Measurements from ENCODE around the gene TMEM95.
"Not testable (repeated sequence)": the region's sequence is repeated elsewhere in the genome, so short reads cannot be mapped to it uniquely, and the experiment has no call there.

Gene TMEM95

GRCh38 chr17:7327056-7327455, 27.9 kb upstream of the TMEM95 start:
- Histone ChIP-seq H3K4me1 (ENCODE audit: control insufficient read depth, insufficient read depth, low read length) (peaks cover 15% of the 10 kb centered on the region), H3K4me3 (ENCODE audit: low read length) (no peak overlapping the region), H3K9ac (ENCODE audit: low read length) (no peak overlapping the region), H3K36me3 (ENCODE audit: control insufficient read depth, insufficient read depth, low read length, severe bottlenecking) (peaks cover 38% of the 10 kb centered on the region), H3K27me3 (replicated peaks; ENCODE audit: control insufficient read depth, insufficient read depth, low read length) (no peaks in the 10 kb centered on the region), H3K9me3 (ENCODE audit: control insufficient read depth, low read length) (no peaks in the 10 kb centered on the region)
- DNase-seq (ENCODE audit: low read depth) = no peak

DNA sequence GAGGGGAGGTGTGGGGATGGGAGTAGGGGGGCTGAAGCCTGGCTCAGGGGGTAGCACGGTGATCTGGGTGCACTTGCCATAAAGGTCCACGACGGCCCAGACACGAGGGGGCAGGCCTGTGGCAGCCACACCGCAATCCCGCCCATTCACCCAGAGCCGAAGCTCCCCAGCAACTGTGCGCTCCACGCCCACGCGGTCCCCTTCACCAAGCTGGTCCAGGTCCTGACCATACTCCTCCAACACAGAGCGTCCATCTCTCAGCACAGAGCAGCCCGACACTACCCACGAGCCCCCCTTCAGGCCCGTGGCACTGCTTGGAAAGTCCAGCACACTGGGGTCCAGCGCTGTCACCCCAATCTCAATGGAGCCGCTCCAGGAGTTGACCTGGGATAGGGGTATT, 27.5 kb upstream of the TMEM95 start:
- Histone ChIP-seq H3K27me3 (replicated peaks; ENCODE audit: control insufficient read depth, insufficient read depth, low read length) (no peaks in the 10 kb centered on the region), H3K4me3 (ENCODE audit: low read length) (no peak overlapping the region), H3K9me3 (ENCODE audit: control insufficient read depth, low read length) (no peaks in the 10 kb centered on the region), H3K4me1 (ENCODE audit: control insufficient read depth, insufficient read depth, low read length) (peaks cover 15% of the 10 kb centered on the region), H3K36me3 (ENCODE audit: control insufficient read depth, insufficient read depth, low read length, severe bottlenecking) (peaks cover 33% of the 10 kb centered on the region), H3K9ac (ENCODE audit: low read length) (no peak overlapping the region)
- no peak for DNase-seq (ENCODE audit: low read depth)

DNA sequence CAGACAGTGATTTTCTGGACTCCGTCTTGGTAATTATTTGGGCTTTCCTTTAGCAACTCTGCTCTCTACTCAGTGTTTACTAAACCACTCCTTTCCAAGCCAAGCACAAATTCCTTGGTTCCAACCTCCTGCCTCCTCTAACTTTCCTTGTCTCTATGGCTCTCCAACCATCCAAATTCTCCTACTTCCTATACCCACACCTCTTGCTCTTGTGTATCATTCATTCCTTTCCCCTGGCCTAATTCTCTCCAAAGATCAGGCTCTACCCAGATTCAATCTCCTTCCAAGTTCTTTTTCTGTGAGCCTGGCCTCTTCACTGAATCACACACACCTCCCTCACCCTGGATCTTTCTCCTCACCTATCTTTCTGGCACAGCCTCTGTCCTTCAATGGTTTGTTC, 26.9 kb upstream of the TMEM95 start:
- no peaks in the 10 kb centered on the region for H3K27me3 ChIP-seq (replicated peaks; ENCODE audit: control insufficient read depth, insufficient read depth, low read length)
- peaks cover 28% of the 10 kb centered on the region for H3K36me3 ChIP-seq (ENCODE audit: control insufficient read depth, insufficient read depth, low read length, severe bottlenecking)
- peak overlapping the region; percentile 96 for H3K9ac ChIP-seq (ENCODE audit: low read length)
- H3K9me3 ChIP-seq (ENCODE audit: control insufficient read depth, low read length) = no peaks in the 10 kb centered on the region
- H3K4me1 ChIP-seq (ENCODE audit: control insufficient read depth, insufficient read depth, low read length) = peaks cover 15% of the 10 kb centered on the region
- peak overlapping the region; percentile 92 for H3K4me3 ChIP-seq (ENCODE audit: low read length)
- DNase-seq (ENCODE audit: low read depth) = no peak

DNA sequence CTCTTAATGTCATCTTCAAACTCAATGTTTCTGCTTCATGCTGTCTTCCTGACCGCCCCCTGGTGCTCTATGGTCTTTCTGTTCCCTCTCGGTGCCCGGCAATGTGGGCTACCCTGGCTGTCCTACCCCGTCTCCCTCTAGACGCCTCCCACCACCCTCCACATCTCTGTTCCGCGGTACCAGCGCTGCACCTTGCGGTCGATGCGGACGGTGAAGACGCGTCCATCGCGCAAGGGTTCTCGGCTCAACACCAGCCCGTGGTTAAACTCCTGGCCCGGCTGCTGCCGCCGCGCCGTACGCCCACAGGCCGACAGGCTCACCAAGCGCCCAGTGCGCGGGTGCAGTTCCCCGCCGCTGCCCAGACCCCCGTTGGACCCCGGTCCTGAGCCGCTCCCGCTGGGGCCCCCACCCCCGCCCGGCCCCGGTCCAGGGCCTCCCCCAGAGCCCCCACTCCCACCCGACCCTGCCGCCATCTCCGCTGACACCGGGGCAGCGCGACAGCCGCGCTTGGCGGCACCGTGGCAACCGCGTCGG, 26.0 kb upstream of the TMEM95 start, which contains the start of gene NEURL4:
Gene NEURL4 (minus strand): TSS at position 496 of the 534 bp plus-strand sequence. CDS start 23 bp downstream, at position 473.
- peak; percentile 73 for DNase-seq (ENCODE audit: low read depth)
- peaks cover 15% of the 10 kb centered on the region for H3K4me1 ChIP-seq (ENCODE audit: control insufficient read depth, insufficient read depth, low read length)
- H3K9ac ChIP-seq (ENCODE audit: low read length) = peak within 1 kb of the TSS; percentile 96
- H3K27me3 ChIP-seq (replicated peaks; ENCODE audit: control insufficient read depth, insufficient read depth, low read length) = no peaks in the 10 kb centered on the region
- H3K4me3 ChIP-seq (ENCODE audit: low read length) = peak within 1 kb of the TSS; percentile 92
- H3K9me3 ChIP-seq (ENCODE audit: control insufficient read depth, low read length) = no peaks in the 10 kb centered on the region
- peaks cover 19% of the 10 kb centered on the region for H3K36me3 ChIP-seq (ENCODE audit: control insufficient read depth, insufficient read depth, low read length, severe bottlenecking)

DNA sequence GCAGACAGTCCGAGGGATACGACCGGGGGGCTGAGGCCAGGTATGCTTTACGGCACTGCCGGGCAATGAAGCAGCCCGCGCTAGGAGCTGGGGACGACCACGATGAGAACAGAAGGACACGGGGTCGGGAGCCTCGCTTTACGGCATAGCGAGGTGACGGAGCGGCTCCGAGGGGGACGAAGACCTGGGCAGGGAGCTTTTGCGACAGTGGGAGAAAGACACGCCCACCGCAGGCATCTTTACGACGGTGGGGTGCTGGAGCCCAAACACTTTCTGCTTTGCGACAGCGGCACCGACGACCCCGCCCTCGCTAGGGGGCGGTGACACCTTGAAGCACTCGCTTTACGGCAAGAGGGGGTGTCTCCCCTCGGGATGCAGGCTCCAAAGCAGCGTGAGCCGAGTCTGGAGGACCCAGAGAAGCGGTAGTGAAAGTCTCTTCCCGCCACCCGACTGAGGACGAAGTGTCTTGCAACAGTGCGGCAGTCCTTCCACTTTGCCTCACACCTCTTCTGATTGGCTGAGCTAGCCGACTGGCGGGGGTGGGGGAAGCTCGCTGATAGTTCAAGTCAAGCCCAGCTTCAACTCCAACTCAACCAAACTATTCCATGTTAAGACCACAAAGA, 25.5 kb upstream of the TMEM95 start:
- DNase-seq (ENCODE audit: low read depth) = peak; percentile 98
- peak overlapping the region; percentile 96 for H3K9ac ChIP-seq (ENCODE audit: low read length)
- H3K4me1 ChIP-seq (ENCODE audit: control insufficient read depth, insufficient read depth, low read length) = peaks cover 15% of the 10 kb centered on the region
- peak overlapping the region; percentile 92 for H3K4me3 ChIP-seq (ENCODE audit: low read length)
- no peaks in the 10 kb centered on the region for H3K9me3 ChIP-seq (ENCODE audit: control insufficient read depth, low read length)
- H3K36me3 ChIP-seq (ENCODE audit: control insufficient read depth, insufficient read depth, low read length, severe bottlenecking) = peaks cover 15% of the 10 kb centered on the region
- peaks cover under 1% of the 10 kb centered on the region for H3K27me3 ChIP-seq (replicated peaks; ENCODE audit: control insufficient read depth, insufficient read depth, low read length)

- peak overlapping the region; percentile 92 for H3K4me3 ChIP-seq (ENCODE audit: low read length)
- peaks cover 11% of the 10 kb centered on the region for H3K36me3 ChIP-seq (ENCODE audit: control insufficient read depth, insufficient read depth, low read length, severe bottlenecking)
- H3K4me1 ChIP-seq (ENCODE audit: control insufficient read depth, insufficient read depth, low read length) = peaks cover 15% of the 10 kb centered on the region
- H3K9ac ChIP-seq (ENCODE audit: low read length) = peak overlapping the region; percentile 96
- DNase-seq (ENCODE audit: low read depth) = peak; percentile 88
- no peaks in the 10 kb centered on the region for H3K9me3 ChIP-seq (ENCODE audit: control insufficient read depth, low read length)
- peaks cover 7% of the 10 kb centered on the region for H3K27me3 ChIP-seq (replicated peaks; ENCODE audit: control insufficient read depth, insufficient read depth, low read length)
Observed at GRCh38 chr17:7329997-7330637, 24.8 kb upstream of the TMEM95 start.

- H3K9me3 ChIP-seq (ENCODE audit: control insufficient read depth, low read length) = no peaks in the 10 kb centered on the region
- H3K36me3 ChIP-seq (ENCODE audit: control insufficient read depth, insufficient read depth, low read length, severe bottlenecking) = peaks cover 10% of the 10 kb centered on the region
- no peak for DNase-seq (ENCODE audit: low read depth)
- H3K9ac ChIP-seq (ENCODE audit: low read length) = peak overlapping the region; percentile 64
- peaks cover 11% of the 10 kb centered on the region for H3K27me3 ChIP-seq (replicated peaks; ENCODE audit: control insufficient read depth, insufficient read depth, low read length)
- H3K4me3 ChIP-seq (ENCODE audit: low read length) = peak overlapping the region; percentile 92
- peaks cover 15% of the 10 kb centered on the region for H3K4me1 ChIP-seq (ENCODE audit: control insufficient read depth, insufficient read depth, low read length)
Observed at GRCh38 chr17:7330638-7331015, 24.3 kb upstream of the TMEM95 start.

DNA sequence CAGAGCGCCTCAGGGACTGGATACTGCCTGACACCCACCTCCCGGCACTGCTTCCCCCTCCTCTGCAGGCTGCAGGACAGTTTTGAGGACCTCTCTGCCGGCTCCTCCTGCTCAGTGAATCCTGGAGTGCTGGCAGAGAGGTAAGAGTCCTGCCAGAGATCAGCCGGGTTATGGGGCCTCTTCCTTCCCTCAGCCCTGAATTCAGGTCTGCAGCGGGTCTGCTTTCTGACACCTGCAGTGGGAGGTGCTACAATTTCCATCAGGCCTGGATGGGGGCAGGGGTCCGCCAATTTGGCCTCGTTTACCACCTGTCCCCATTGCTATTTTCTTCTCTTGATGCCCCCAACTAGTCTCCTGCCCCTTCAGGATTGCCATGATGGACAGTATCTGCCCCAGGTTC, 22.8 kb upstream of the TMEM95 start:
- peaks cover 15% of the 10 kb centered on the region for H3K4me1 ChIP-seq (ENCODE audit: control insufficient read depth, insufficient read depth, low read length)
- H3K4me3 ChIP-seq (ENCODE audit: low read length) = no peak overlapping the region
- H3K36me3 ChIP-seq (ENCODE audit: control insufficient read depth, insufficient read depth, low read length, severe bottlenecking) = no peaks in the 10 kb centered on the region
- no peak overlapping the region for H3K9ac ChIP-seq (ENCODE audit: low read length)
- H3K27me3 ChIP-seq (replicated peaks; ENCODE audit: control insufficient read depth, insufficient read depth, low read length) = peaks cover 19% of the 10 kb centered on the region
- H3K9me3 ChIP-seq (ENCODE audit: control insufficient read depth, low read length) = no peaks in the 10 kb centered on the region
- DNase-seq (ENCODE audit: low read depth) = no peak

DNA sequence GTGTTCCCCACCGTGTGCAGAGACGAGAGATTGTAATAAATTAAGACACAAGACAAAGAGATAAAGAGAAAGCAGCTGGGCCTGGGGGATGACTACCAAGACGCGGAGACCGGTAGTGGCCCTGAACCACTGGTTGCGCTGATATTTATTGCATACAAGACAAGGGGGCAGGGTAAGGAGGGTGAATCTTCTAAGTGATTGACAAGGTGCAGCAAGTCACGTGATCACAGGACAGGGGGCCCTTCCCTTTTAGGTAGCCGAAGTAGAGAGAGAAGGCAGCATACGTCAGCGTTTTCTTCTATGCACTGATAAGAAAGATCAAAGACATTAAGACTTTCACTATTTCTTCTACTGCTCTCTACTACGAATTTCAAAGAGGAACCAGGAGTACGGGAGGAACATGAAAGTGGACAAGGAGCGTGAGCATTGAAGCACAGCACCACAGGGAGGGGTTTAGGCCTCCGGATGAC, 22.3 kb upstream of the TMEM95 start:
- H3K4me3 ChIP-seq (ENCODE audit: low read length); H3K36me3 ChIP-seq (ENCODE audit: control insufficient read depth, insufficient read depth, low read length, severe bottlenecking); H3K9ac ChIP-seq (ENCODE audit: low read length); H3K9me3 ChIP-seq (ENCODE audit: control insufficient read depth, low read length); DNase-seq (ENCODE audit: low read depth): not testable (repeated sequence)
- Histone ChIP-seq H3K27me3 (replicated peaks; ENCODE audit: control insufficient read depth, insufficient read depth, low read length) (peaks cover 21% of the 10 kb centered on the region), H3K4me1 (ENCODE audit: control insufficient read depth, insufficient read depth, low read length) (peaks cover 14% of the 10 kb centered on the region)

DNA sequence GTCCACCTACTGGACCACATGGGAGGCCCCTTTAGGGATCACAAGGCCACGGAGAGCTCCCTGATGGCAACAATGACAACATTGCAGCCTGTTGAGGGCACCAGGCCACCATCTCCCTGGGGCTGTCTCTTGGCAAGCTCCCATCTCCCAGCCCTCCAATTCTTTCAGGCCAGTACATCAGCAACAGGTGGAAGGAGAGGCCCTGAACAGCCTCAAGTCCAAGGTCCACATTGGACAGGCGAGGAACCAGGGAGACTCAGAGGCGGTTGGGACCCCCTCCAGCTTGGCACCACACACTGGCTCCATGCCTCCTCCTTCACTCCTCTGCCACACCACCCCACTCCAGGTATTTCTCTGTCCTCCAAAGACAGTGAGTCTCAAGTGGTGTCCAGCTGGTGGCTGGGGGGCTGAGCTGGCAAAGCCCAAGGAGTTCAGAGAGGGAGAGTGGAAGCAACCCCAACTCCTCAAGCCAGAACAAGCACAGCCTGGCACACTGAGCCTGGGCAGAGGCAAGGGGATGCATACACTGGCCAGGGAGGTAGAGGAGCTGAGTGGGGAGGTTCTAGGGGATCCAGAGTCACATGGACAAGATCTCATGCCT, 19.9 kb upstream of the TMEM95 start:
- no peak for DNase-seq (ENCODE audit: low read depth)
- Histone ChIP-seq H3K4me3 (ENCODE audit: low read length) (no peak overlapping the region), H3K36me3 (ENCODE audit: control insufficient read depth, insufficient read depth, low read length, severe bottlenecking) (no peaks in the 10 kb centered on the region), H3K9me3 (ENCODE audit: control insufficient read depth, low read length) (no peaks in the 10 kb centered on the region), H3K4me1 (ENCODE audit: control insufficient read depth, insufficient read depth, low read length) (peaks cover 8% of the 10 kb centered on the region), H3K27me3 (replicated peaks; ENCODE audit: control insufficient read depth, insufficient read depth, low read length) (peaks cover 21% of the 10 kb centered on the region), H3K9ac (ENCODE audit: low read length) (no peak overlapping the region)

GRCh38 chr17:7335765-7336164, 19.2 kb upstream of the TMEM95 start:
- not testable (repeated sequence) for H3K36me3 ChIP-seq (ENCODE audit: control insufficient read depth, insufficient read depth, low read length, severe bottlenecking); H3K9ac ChIP-seq (ENCODE audit: low read length); H3K4me1 ChIP-seq (ENCODE audit: control insufficient read depth, insufficient read depth, low read length); DNase-seq (ENCODE audit: low read depth); H3K4me3 ChIP-seq (ENCODE audit: low read length); H3K9me3 ChIP-seq (ENCODE audit: control insufficient read depth, low read length)
- peaks cover 21% of the 10 kb centered on the region for H3K27me3 ChIP-seq (replicated peaks; ENCODE audit: control insufficient read depth, insufficient read depth, low read length)

Data from adipocyte (in vitro differentiated cells).